HG03354 (cell line): ENCODE data around the gene GGT5.

Experiments used
- ATAC-seq: cut with Tn5 transposase; IDR thresholded peaks from one replicate; pipeline ENCODE4 v1.9.1; 2021; ENCODE audit warnings: mild to moderate bottlenecking; ENCODE audit not compliant: unreplicated experiment, poor library complexity, severe bottlenecking

Gene GGT5

DNA sequence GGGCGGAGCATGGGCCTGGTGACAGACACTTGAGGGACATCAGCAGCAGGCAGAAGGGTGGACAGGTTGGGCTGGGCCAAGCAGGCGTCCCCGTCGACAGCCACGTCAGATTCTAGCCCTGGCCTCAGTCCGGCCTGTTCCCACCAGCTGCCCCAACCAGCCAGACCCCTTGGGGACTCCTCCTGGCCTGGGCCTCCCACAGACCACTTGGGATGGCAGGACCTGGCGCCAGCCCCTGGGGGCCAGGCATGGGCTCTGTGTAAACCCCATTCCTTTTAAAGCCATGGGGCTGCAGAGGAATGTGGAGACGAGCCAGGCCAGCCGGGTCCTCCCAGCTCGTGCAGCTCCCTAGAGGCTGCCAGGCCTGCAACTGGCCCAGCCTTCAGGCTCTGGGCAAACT, 68.3 kb downstream of the GGT5 start:
- no peak for ATAC-seq

DNA sequence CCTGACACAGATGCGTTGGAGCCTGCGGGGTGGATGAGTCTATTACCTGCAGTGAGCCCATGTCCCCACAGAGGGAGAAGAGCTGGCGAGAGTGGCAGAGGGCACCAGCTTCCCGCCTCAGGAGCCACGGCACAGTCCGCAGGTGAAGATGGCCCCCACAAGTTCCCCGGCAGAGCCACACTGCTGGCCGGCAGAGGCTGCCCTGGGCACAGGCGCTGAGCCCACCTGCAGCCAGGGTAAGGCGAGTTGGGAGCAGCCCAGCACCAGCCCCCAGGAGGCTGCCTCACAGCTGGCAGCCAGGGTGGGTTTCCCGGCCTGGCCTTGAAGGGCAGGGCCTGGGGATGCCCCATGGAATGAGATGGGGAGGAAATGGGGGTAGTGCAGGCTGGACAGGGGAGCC, 68.8 kb downstream of the GGT5 start:
- no peak for ATAC-seq

DNA sequence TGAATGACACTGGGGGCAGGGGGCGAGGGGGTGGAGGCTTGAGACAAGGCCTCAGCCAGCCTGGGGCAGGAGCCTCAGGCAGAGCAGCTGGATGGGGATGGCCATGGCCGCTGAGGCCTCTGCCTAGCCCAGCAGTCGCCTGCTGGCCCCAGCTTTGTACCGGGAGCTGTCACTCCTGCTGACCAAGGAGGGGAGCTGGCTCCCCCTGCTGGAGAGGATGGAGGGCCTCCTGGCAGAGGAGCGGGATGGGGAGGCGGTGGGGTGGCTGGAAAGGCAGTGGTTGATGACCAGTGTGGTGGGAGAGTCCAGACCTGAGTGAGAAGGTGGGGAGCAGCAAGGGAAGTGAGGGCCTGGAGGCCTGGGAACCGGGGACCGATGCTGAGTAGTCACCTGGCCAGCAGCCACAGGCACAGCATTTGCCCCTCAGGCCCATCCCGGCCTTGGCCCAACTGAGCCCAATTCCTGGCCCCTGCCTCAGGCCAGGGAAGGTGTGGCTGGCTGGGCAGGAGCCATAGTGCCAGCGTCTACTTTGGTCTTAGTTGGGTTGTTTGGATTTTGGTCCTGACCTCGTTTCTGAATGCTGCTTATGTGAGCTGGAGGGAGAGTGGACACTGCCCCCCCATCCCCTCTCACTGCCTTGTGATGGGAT, 69.6 kb downstream of the GGT5 start:
- ATAC-seq, result no peak

DNA sequence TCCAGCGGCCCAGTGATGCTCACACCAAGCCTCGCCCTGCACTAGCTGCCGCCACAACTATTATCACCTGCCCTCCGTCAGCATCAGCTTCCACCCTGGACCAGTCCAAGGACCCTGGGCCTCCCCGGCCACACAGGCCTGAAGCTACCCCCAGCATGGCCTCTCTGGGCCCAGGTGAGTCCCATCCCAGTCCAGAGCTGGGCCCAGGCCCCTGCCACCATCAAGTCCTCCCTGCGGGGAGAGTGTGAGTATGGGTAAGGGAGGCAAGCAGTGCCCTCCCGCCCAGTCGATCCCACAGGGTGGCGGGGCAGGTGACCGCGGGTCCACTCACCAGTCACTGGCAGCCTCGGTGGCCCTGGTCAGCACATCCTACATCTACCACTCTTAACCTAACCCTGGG, 73.1 kb downstream of the GGT5 start:
- no peak for ATAC-seq

DNA sequence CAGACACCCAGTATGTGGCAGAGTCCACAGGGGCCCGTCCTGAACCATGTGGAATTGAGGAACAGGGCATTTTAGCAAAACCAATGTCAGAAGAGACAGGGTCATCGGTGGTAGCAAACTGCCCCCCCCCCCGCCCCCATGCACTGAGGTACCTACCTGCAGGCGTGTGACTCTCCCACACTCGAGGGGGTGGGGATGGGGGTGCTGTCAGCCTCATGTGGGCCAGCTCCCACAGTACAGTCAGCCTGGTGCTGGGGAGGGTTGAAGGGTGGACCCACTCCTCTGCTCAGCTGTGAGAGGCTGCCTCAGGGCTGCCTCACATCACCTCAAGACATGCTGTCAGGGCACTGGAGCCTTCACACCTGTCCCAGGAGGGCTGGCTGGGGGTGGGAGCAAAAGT, 74.2 kb downstream of the GGT5 start:
- no peak for ATAC-seq

DNA sequence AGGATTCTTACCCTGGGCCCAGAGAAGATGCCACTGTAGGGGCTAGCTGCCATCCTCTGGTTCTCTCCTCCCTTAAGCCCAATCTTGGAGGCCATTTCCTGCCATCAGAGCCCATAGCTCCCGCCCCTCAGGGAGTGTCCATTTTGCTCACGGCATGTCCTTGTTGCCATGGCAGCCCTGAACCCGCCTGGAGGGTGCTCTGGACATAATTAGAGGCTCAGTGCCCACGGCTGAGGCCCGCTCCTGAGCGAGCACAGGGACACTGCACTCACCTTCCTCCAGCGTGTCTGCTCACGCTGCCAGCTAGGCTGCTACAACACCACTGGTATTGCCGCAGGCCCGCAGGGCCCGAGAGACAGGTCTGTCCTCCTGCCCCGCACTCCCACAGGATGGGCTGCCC, 74.7 kb downstream of the GGT5 start:
- ATAC-seq, result no peak
